HCT116 (cell line): ENCODE results near the gene PRKCA.
A peak's percentile ranks its signal among the peaks of the same experiment; 100 is the strongest.

ENCODE experiments used
- ATF3 ChIP-seq: IDR thresholded peaks from 2 replicates; pipeline ENCODE4 v1.6.1; 2012
- CBX3 ChIP-seq: IDR thresholded peaks from 2 replicates; pipeline ENCODE4 v1.6.1; 2012; ENCODE audit warnings: low read depth
- CEBPB ChIP-seq: IDR thresholded peaks from 2 replicates; pipeline ENCODE4 v1.6.1; 2012; ENCODE audit warnings: low read depth
- ELF1 ChIP-seq: IDR thresholded peaks from 2 replicates; pipeline ENCODE4 v1.6.1; 2012; ENCODE audit warnings: low read depth, borderline replicate concordance
- EZH2phosphoT487 ChIP-seq: fragments of 200-600 bp; IDR thresholded peaks from 2 replicates; pipeline ENCODE4 v1.6.1; 2018; ENCODE audit warnings: antibody characterized with exemption, borderline replicate concordance
- POLR2A ChIP-seq: IDR thresholded peaks from 2 replicates; pipeline ENCODE4 v1.7.0; 2011; ENCODE audit warnings: borderline replicate concordance; ENCODE audit not compliant: insufficient read depth, insufficient read length; ENCODE audit errors: extremely low read depth
- POLR2AphosphoS5 ChIP-seq: IDR thresholded peaks from 2 replicates; pipeline ENCODE4 v1.6.1; 2011; ENCODE audit warnings: mild to moderate bottlenecking, low read depth, low read length, moderate library complexity
- RAD21 ChIP-seq: IDR thresholded peaks from 2 replicates; pipeline ENCODE4 v1.6.1; 2012; ENCODE audit warnings: low read depth, mild to moderate bottlenecking
- SIN3A ChIP-seq: IDR thresholded peaks from 2 replicates; pipeline ENCODE4 v1.6.1; 2012; ENCODE audit warnings: low read depth
- SP1 ChIP-seq: IDR thresholded peaks from 2 replicates; pipeline ENCODE4 v1.6.1; 2012; ENCODE audit warnings: low read depth
- ZNF274 ChIP-seq: fragments of 200-500 bp; sonication (Bioruptor generic); IDR thresholded peaks from 2 replicates; pipeline ENCODE4 v1.6.1; 2014; ENCODE audit warnings: mild to moderate bottlenecking, low read depth, low read length, inconsistent platforms
- TF ChIP-seq, protein P1 (sequence below), 3 experiments: fragments of 200-600 bp in 1 of 3; sonication (generic) in 1 of 3; IDR thresholded peaks in 2 of 3; conservative IDR thresholded peaks in 1 of 3; 2 replicates each; pipeline ENCODE4 v1.5.1; 2012 to 2017; ENCODE audit warnings: low read depth in 2 of 3, low read length in 2 of 3, antibody characterized with exemption in 1 of 3, borderline replicate concordance in 1 of 3, control low read depth in 1 of 3, mild to moderate bottlenecking in 1 of 3, mixed read lengths in 1 of 3, mixed run types in 1 of 3, moderate library complexity in 1 of 3; ENCODE audit not compliant: insufficient read depth in 1 of 3
- TF ChIP-seq, protein P2 (sequence below): IDR thresholded peaks from 2 replicates; pipeline ENCODE4 v1.6.1; 2012

DNA sequence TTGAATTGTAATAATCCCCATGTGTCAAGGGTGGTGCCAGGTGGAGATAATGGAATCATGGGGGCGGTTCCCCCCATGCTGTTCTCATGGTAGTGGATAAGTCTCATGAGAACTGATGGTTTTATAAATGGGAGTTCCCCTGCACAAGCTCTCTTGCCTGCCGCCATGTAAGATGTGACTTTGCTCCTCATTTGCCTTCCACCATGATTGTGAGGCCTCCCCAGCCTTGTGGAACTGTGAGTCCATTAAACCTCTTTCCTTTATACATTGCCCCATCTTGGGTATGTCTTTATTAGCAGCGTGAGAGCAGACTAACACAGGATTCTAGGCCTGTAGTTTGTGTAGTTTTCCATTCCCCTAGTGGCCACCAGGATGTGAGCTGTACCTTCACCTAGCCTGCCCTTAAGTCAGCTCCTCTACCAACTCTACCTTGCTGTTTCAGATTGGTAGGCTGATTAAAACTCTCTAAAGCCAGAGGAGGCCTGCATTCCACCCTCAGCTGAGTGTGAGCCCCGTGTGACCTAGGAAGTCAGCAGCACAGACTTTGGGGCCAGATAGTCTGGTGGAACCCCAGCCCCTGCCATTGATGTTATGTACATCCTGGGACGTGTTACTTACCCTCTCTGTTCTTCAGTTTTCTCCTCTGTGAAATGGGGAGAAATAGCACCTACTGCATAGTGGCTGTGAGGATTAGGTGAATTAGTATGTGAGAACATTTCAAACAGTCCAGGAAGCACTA lies 280.1 kb downstream of the PRKCA start:
- TF ChIP-seq, protein P1, sequence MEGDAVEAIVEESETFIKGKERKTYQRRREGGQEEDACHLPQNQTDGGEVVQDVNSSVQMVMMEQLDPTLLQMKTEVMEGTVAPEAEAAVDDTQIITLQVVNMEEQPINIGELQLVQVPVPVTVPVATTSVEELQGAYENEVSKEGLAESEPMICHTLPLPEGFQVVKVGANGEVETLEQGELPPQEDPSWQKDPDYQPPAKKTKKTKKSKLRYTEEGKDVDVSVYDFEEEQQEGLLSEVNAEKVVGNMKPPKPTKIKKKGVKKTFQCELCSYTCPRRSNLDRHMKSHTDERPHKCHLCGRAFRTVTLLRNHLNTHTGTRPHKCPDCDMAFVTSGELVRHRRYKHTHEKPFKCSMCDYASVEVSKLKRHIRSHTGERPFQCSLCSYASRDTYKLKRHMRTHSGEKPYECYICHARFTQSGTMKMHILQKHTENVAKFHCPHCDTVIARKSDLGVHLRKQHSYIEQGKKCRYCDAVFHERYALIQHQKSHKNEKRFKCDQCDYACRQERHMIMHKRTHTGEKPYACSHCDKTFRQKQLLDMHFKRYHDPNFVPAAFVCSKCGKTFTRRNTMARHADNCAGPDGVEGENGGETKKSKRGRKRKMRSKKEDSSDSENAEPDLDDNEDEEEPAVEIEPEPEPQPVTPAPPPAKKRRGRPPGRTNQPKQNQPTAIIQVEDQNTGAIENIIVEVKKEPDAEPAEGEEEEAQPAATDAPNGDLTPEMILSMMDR (IDR thresholded peaks at IDR 0.05 in 2 of 3, conservative IDR thresholded peaks at IDR 0.05 in 1 of 3; ENCODE audit: borderline replicate concordance in 1 of 3, insufficient read depth in 1 of 3, low read depth in 2 of 3, low read length in 2 of 3) = peak in 2 of 3 experiments; percentile 23 to 25; a peak in 1 of 6 replicates
- no peak for TF ChIP-seq POLR2AphosphoS5
- no peak for TF ChIP-seq ZNF274
- TF ChIP-seq CEBPB = no peak
- TF ChIP-seq, protein P2, sequence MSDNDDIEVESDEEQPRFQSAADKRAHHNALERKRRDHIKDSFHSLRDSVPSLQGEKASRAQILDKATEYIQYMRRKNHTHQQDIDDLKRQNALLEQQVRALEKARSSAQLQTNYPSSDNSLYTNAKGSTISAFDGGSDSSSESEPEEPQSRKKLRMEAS = no peak
- no peak for TF ChIP-seq ELF1
- TF ChIP-seq POLR2A = no peak
- TF ChIP-seq EZH2phosphoT487 = no peak
- no peak for TF ChIP-seq ATF3
- TF ChIP-seq SIN3A = no peak
- no peak for TF ChIP-seq SP1
- TF ChIP-seq CBX3 = no peak
- TF ChIP-seq RAD21 = no peak
